Activated CD8-positive, alpha-beta T cell treated with anti-CD3 and anti-CD28 coated beads for 36 hours (primary cell): ENCODE results near the gene PRKG1. TPM values are rescaled to one million over a fixed set of nuclear protein-coding genes. Genes with fewer than 3 reads are reported as not detected.

Experiments used
- ATAC-seq: fragments of 200-7000 bp; cut with Tn5 transposase; one replicate; pipeline ENCODE4 v1.10.0; 2021; ENCODE audit warnings: mild to moderate bottlenecking, moderate library complexity
- CTCF ChIA-PET: fragments of 350-600 bp; sonication (Branson Sonifier 250); formaldehyde crosslinking; loops from one replicate; lab custom pipeline; 2021; ENCODE audit warnings: antibody characterized with exemption; lab: Charles Lee
- POLR2A ChIA-PET: fragments of 350-600 bp; sonication (Branson Sonifier 250); formaldehyde crosslinking; loops from one replicate; lab custom pipeline; 2021; ENCODE audit warnings: antibody characterized with exemption; lab: Charles Lee
- DNase-seq: peaks from one replicate; pipeline ENCODE4 v3.0.0-alpha.2; 2020
- H3K27ac Mint-ChIP-seq: one replicate; pipeline ENCODE4 v1.8.0; 2021; ENCODE audit warnings: mild to moderate bottlenecking, mixed read lengths
- H3K27me3 Mint-ChIP-seq: one replicate; pipeline ENCODE4 v1.8.0; 2021; ENCODE audit warnings: mixed read lengths
- H3K36me3 Mint-ChIP-seq: one replicate; pipeline ENCODE4 v1.8.0; 2021; ENCODE audit warnings: low read depth, mixed read lengths
- H3K4me1 Mint-ChIP-seq: one replicate; pipeline ENCODE4 v1.8.0; 2021; ENCODE audit warnings: low read depth, mixed read lengths
- H3K4me3 Mint-ChIP-seq: one replicate; pipeline ENCODE4 v1.8.0; 2021; ENCODE audit warnings: mild to moderate bottlenecking, moderate library complexity, mixed read lengths
- H3K9me3 Mint-ChIP-seq: one replicate; pipeline ENCODE4 v1.8.0; 2021; ENCODE audit warnings: mixed read lengths
- CTCF ChIP-seq: fragments of 200-600 bp; IDR thresholded peaks from one replicate; pipeline ENCODE4 v1.8.0; 2022; ENCODE audit warnings: antibody characterized with exemption, mild to moderate bottlenecking
- intact Hi-C: fragments of 100-400 bp; cut with micrococcal nuclease; formaldehyde crosslinking; loops from one replicate; pipeline ENCODE4 v1.10.0; 2022
- total RNA-seq, 2 experiments: library from RNA; stranded (reverse); gene quantifications; one replicate each; pipeline ENCODE4 v1.2.3, GENCODE V29; 2021

The PRKG1 gene
- total RNA-seq, 2 experiments from 2014 or later = not detected

DNA sequence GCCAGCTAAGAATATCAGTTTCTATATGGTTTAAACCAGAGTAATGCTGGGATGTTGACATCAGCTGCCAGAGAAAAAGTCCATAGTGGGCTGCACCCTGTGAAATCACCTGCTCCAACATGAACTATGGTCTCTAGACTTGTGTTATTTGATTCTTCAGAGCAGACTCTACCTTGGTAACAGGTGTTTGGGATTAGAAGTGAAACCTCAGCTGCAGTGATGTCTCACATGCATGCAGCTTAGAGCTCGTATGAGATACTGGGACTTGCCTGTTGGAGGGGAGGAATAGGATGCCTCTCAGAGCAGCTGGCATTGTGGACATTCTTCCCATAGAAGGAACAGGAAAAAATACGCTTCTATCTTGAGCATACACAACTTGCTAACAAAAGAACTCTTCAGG lies 912.2 kb downstream of the PRKG1 start:
- H3K9me3 Mint-ChIP-seq = peaks cover 3% of the 10 kb centered on the region
- ATAC-seq (no peak), DNase-seq (no peak)
- intact Hi-C loops = no loop called here
- TF ChIP-seq CTCF = no peak
- ChIA-PET CTCF (no interaction called here), POLR2A (interaction anchor here (0.6 kb wide), 1 partner anchor 462 kb away, joined by 3 read pairs; no protein-coding TSS in a partner anchor)
- H3K27ac Mint-ChIP-seq = no peak overlapping the region
- no peaks in the 10 kb centered on the region for H3K4me1 Mint-ChIP-seq
- no peaks in the 10 kb centered on the region for H3K27me3 Mint-ChIP-seq
- no peaks in the 10 kb centered on the region for H3K36me3 Mint-ChIP-seq
- no peak overlapping the region for H3K4me3 Mint-ChIP-seq

DNA sequence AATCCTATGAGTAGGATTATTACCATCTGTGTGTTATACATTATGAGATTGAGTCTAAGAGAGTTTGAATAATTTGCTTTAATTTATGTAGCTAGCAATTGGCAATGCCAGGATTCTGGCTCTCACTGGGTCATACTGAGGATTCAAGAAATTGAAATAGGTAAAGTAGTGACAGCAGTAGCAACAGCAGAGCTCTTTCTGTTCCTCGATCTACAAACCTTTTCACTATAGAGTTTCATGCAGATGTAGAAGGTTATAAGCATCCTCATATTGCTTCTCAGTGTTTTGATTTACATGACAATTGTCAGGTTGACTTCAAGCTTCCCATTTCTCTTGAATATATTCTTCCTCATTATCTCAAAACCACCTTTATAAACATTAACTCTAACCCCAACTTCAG lies 919.2 kb downstream of the PRKG1 start:
- no peak for TF ChIP-seq CTCF
- Mint-ChIP-seq H3K4me3 (no peak overlapping the region), H3K36me3 (no peaks in the 10 kb centered on the region), H3K27ac (no peak overlapping the region), H3K9me3 (no peaks in the 10 kb centered on the region), H3K4me1 (no peaks in the 10 kb centered on the region), H3K27me3 (peaks cover 3% of the 10 kb centered on the region)
- POLR2A ChIA-PET = no interaction called here
- CTCF ChIA-PET = no interaction called here
- intact Hi-C loops = no loop called here
- ATAC-seq = no peak
- DNase-seq = no peak

GRCh38 chr10:51999096-51999495 lies 924.8 kb downstream of the PRKG1 start:
- TF ChIP-seq CTCF = no peak
- H3K27ac Mint-ChIP-seq = no peak overlapping the region
- no peaks in the 10 kb centered on the region for H3K36me3 Mint-ChIP-seq
- DNase-seq (no peak), ATAC-seq (no peak)
- intact Hi-C loops = no loop called here
- no peaks in the 10 kb centered on the region for H3K4me1 Mint-ChIP-seq
- CTCF ChIA-PET = no interaction called here
- no peaks in the 10 kb centered on the region for H3K9me3 Mint-ChIP-seq
- POLR2A ChIA-PET = no interaction called here
- no peak overlapping the region for H3K4me3 Mint-ChIP-seq
- H3K27me3 Mint-ChIP-seq = peaks cover 3% of the 10 kb centered on the region

DNA sequence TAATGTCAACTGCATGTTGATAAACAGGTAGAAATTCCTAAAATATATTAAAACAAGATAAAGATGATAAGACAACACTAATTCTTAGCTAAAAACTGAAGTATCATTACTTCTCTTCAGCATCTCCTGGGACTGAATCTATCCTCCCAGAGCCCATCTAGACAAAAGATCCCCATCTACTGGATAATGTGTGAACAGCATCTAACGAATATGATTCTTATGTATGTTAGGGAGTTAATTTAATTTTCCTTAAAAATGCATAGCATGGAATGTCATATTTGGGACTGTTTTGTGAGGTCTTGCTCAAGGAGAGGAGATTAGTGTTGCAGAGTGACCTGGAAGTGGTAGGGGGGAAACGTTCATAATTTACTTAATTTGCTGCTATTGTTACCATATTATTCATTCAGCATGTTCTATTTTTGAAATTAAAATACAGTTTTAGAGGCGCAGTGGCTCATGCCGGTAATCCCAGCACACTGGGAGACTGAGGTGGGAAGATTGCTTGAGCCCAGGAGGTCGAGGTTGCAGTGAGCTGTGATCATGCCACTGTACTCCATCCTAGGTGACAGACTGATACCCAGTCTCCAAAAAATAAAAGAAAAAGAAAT lies 930.2 kb downstream of the PRKG1 start:
- CTCF ChIA-PET = interaction anchor here (0.8 to 1.4 kb wide), 3 partner anchors 9 to 212 kb away, joined by 3 to 5 read pairs (median 4); no protein-coding TSS in a partner anchor
- intact Hi-C loops = no loop called here

More for the DNA sequence above, 930.2 kb downstream of the PRKG1 start:
- POLR2A ChIA-PET = no interaction called here
- no peak overlapping the region for H3K27ac Mint-ChIP-seq
- no peak for ATAC-seq
- no peak overlapping the region for H3K4me3 Mint-ChIP-seq
- no peaks in the 10 kb centered on the region for H3K36me3 Mint-ChIP-seq
- H3K4me1 Mint-ChIP-seq = no peaks in the 10 kb centered on the region
- TF ChIP-seq CTCF = peak; percentile 56
- H3K27me3 Mint-ChIP-seq = peaks cover 2% of the 10 kb centered on the region
- H3K9me3 Mint-ChIP-seq = no peaks in the 10 kb centered on the region
- no peak for DNase-seq
